ENCODE data around the gene FARP1. TPM values are rescaled to one million over a fixed set of nuclear protein-coding genes. Genes with fewer than 3 reads are reported as not detected.

FARP1 gene
- total and polyA plus RNA-seq, 2 of the 13 experiments (the other 11 are each of a cell fraction or from before 2014, with no cell fraction given) = 70.6 to 126 TPM

DNA sequence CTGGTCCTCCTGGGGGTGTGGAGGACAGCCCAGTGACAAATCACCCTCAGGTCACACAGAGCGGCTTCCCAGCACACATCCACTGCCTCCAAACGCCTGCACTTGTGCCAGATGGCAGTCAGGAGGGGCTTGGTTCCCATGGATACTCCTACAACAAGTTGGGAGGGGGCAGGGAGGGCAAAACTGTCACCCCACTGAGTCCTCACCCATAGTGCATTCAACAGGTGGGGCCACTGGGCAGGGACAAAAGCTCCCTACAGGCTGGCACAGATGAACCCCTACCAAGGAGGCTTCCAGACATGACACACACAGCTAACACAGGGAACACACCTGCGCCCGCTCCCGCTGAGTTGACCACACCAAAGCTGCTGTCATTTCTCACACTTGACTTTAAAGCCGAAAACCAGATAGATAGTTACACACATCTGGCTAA lies 313.5 kb downstream of the FARP1 start:
- peaks cover 3% of the 10 kb centered on the region; the same call in 1 of the 2 replicates for H3K4me1 ChIP-seq (ENCODE audit: insufficient read depth, low read length)
- no peak overlapping the region for H3K4me3 ChIP-seq (replicated peaks in 1 of 3; ENCODE audit: insufficient read depth in 1 of 3, low read depth in 2 of 3, low read length in 3 of 3)
- no peaks in the 10 kb centered on the region for H4K20me1 ChIP-seq (ENCODE audit: insufficient read depth, low read length)
- in situ Hi-C loops (cut with HindIII; ENCODE audit: extremely low pct_ligation_motif_present, low pct_unique_long_range_greater_than_20kb) (no loop called here), intact Hi-C loops (cut with micrococcal nuclease; ENCODE audit: unreplicated experiment) (no loop called here)
- no peak for TF ChIP-seq NFE2L1 (CRISPR knock-in tag; IDR thresholded peaks at IDR 0.05; ENCODE audit: borderline replicate concordance)
- peak; percentile 54 for TF ChIP-seq RBM22 (optimal IDR thresholded peaks at IDR 0.05; ENCODE audit: low read length)
- peak; percentile 71 for TF ChIP-seq AGO2 (optimal IDR thresholded peaks at IDR 0.05; ENCODE audit: low read depth, low read length)
- TF ChIP-seq, protein P1, sequence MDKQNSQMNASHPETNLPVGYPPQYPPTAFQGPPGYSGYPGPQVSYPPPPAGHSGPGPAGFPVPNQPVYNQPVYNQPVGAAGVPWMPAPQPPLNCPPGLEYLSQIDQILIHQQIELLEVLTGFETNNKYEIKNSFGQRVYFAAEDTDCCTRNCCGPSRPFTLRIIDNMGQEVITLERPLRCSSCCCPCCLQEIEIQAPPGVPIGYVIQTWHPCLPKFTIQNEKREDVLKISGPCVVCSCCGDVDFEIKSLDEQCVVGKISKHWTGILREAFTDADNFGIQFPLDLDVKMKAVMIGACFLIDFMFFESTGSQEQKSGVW (CRISPR knock-in tag; IDR thresholded peaks at IDR 0.05; ENCODE audit: borderline replicate concordance) = no peak
- TF ChIP-seq ISX (CRISPR knock-in tag; conservative IDR thresholded peaks at IDR 0.05) = no peak
- no peaks in the 10 kb centered on the region for H3K9me3 ChIP-seq (ENCODE audit: low read length)
- no peak overlapping the region for H2AFZ ChIP-seq (ENCODE audit: low read length)
- POLR2A ChIA-PET = no interaction called here
- H3K36me3 ChIP-seq (replicated peaks in 1 of 2; ENCODE audit: control insufficient read depth in 1 of 2, insufficient read depth in 2 of 2, low read length in 2 of 2) = peaks cover 28 to 84% of the 10 kb centered on the region in 2 experiments
- no peaks in the 10 kb centered on the region for H3K27me3 ChIP-seq (ENCODE audit: control insufficient read depth in 1 of 2, insufficient read depth in 2 of 2, low read length in 2 of 2)
- no peak overlapping the region for H3K4me2 ChIP-seq (ENCODE audit: low read depth, low read length)
- BruUV-seq (replicated peaks) = no TSS peak
- no peak overlapping the region for H3K9ac ChIP-seq (ENCODE audit: insufficient read depth, low read depth, low read length)
- 100% methylated on average over 5 of the region's 6 CpGs for WGBS (ENCODE audit: low lambda C conversion rate)
- no peak overlapping the region for H3K27ac ChIP-seq (ENCODE audit: extremely low read length, insufficient read depth, low read length)
- H3K79me2 ChIP-seq (ENCODE audit: insufficient read depth, low read length) = no peaks in the 10 kb centered on the region
- CTCF ChIA-PET (ENCODE audit: low intra/inter-chr PET ratio, low total read pairs) = no interaction called here
- no peak for DNase-seq (ENCODE audit: low spot score)
- no peak for FAIRE-seq
- peak; percentile 15 for ATAC-seq

DNA sequence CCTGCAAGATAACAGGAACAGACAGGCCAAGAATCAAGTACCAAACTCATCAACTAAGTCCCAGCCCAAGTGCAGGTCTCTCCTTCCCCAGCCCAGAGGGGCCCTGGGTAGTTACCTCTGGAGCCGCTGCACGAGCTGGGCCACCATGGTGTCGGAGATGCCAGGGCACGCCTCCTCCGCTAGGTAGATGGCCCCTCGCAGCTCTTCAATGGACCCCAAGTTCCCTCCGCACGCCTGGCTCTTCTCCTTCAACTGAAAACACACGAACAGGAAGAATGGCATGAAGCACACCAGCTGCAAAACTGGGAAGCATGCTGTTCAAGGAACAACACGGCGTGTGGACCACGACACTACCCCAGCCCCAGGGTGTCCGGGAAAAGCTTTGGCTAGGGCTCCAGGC lies 314.2 kb downstream of the FARP1 start:
- H4K20me1 ChIP-seq (ENCODE audit: insufficient read depth, low read length) = no peaks in the 10 kb centered on the region
- H3K4me2 ChIP-seq (ENCODE audit: low read depth, low read length) = no peak overlapping the region
- no peaks in the 10 kb centered on the region for H3K79me2 ChIP-seq (ENCODE audit: insufficient read depth, low read length)
- H2AFZ ChIP-seq (ENCODE audit: low read length) = no peak overlapping the region
- no TSS peak for BruUV-seq (replicated peaks)
- DNase-seq (ENCODE audit: low spot score) = no peak
- ChIA-PET CTCF (ENCODE audit: low intra/inter-chr PET ratio, low total read pairs) (no interaction called here), POLR2A (no interaction called here)
- no peak overlapping the region for H3K9ac ChIP-seq (ENCODE audit: insufficient read depth, low read depth, low read length)
- 97% methylated on average over 12 of the region's 13 CpGs for WGBS (ENCODE audit: low lambda C conversion rate)
- no peak overlapping the region for H3K4me3 ChIP-seq (replicated peaks in 1 of 3; ENCODE audit: insufficient read depth in 1 of 3, low read depth in 2 of 3, low read length in 3 of 3)
- no peaks in the 10 kb centered on the region for H3K4me1 ChIP-seq (ENCODE audit: insufficient read depth, low read length)
- intact Hi-C loops (cut with micrococcal nuclease; ENCODE audit: unreplicated experiment) (no loop called here), in situ Hi-C loops (cut with HindIII; ENCODE audit: extremely low pct_ligation_motif_present, low pct_unique_long_range_greater_than_20kb) (no loop called here)
- no peaks in the 10 kb centered on the region for H3K9me3 ChIP-seq (ENCODE audit: low read length)
- ATAC-seq = peak; percentile 8
- no peak for FAIRE-seq
- H3K27ac ChIP-seq (ENCODE audit: extremely low read length, insufficient read depth, low read length) = no peak overlapping the region
- peaks cover 32 to 86% of the 10 kb centered on the region in 2 experiments for H3K36me3 ChIP-seq (replicated peaks in 1 of 2; ENCODE audit: control insufficient read depth in 1 of 2, insufficient read depth in 2 of 2, low read length in 2 of 2)
- no peaks in the 10 kb centered on the region for H3K27me3 ChIP-seq (ENCODE audit: control insufficient read depth in 1 of 2, insufficient read depth in 2 of 2, low read length in 2 of 2)
- TF ChIP-seq RBM22 (optimal IDR thresholded peaks at IDR 0.05; ENCODE audit: low read length) (peak; percentile 63), FOSL1 (CRISPR knock-in tag; IDR thresholded peaks at IDR 0.05; ENCODE audit: borderline replicate concordance) (no peak)

Data from HepG2 (cell line).